Tibial artery (tissue), 4 donors: Measurements from ENCODE around the gene BAG1.
A peak's percentile ranks its signal among the peaks of the same experiment; 100 is the strongest.

Experiments used
- DNase-seq, 2 donors: peaks; one replicate each; pipeline ENCODE4 v3.0.0-alpha.2; 2019
- H3K27ac ChIP-seq, 2 donors: fragments of 200-600 bp; sonication (generic) in 1 of 2; 1 replicate in 1 of 2; 2 replicates in 1 of 2; pipeline ENCODE4 v1.5.1; 2018 to 2019; ENCODE audit warnings: mild to moderate bottlenecking in 1 of 2
- H3K27me3 ChIP-seq, 2 donors: fragments of 200-600 bp; sonication (generic) in 1 of 2; one replicate each; pipeline versions ENCODE4 v1.5.1 to v1.6.0; 2016 to 2019
- H3K36me3 ChIP-seq, 3 donors: fragments of 200-600 bp; sonication (generic) in 2 of 3; one replicate each; pipeline ENCODE4 v1.5.1; 2016 to 2019; ENCODE audit warnings: mild to moderate bottlenecking in 2 of 3
- H3K4me1 ChIP-seq, 4 donors: fragments of 200-600 bp; sonication (generic) in 2 of 4; 1 replicate in 3 of 4; 2 replicates in 1 of 4; pipeline ENCODE4 v1.5.1; 2016 to 2019
- H3K4me3 ChIP-seq, 2 donors: fragments of 200-600 bp; sonication (generic) in 1 of 2; 1 replicate in 1 of 2; 2 replicates in 1 of 2; pipeline ENCODE4 v1.5.1; 2018 to 2019; ENCODE audit warnings: mild to moderate bottlenecking in 2 of 2
- H3K9me3 ChIP-seq, 3 donors: fragments of 200-600 bp; sonication (generic) in 1 of 3; one replicate each; pipeline ENCODE4 v1.5.1; 2016 to 2019
- intact Hi-C: fragments of 100-400 bp; cut with DNase I; formaldehyde crosslinking; loops from one replicate; pipeline ENCODE4 v1.15.0; 2023; ENCODE audit warnings: low total_unique reads
- TF ChIP-seq, protein P1 (sequence below), 2 experiments: fragments of 200-600 bp in 1 of 2; fragments of 450-650 bp in 1 of 2; IDR thresholded peaks; one replicate each; pipeline ENCODE4 v1.5.1; 2017 to 2019; ENCODE audit warnings: antibody characterized with exemption in 2 of 2, mild to moderate bottlenecking in 1 of 2, moderate library complexity in 1 of 2

The BAG1 gene

DNA sequence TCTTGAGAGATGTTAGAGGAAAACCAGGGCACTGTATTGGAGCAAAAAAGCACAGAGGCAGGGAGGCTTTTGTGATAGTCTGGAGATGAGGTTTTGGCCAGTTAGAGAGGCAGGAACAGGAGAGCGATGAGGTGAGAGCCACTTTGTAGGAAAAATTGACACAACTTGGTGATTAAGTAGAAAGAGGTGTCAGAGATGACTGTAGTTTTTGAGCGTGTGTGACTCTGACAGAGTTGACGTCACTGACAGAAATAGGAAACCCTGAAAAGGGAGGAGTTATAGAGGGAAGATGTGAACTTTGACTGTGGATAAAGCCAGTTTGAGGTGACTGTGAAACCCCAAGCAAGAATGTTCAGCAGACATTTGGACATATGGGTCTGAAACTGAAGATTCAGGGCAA is 41.5 kb upstream of the BAG1 start:
- Histone ChIP-seq H3K27me3 (no peaks in the 10 kb centered on the region), H3K4me3 (no peak overlapping the region), H3K36me3 (peaks cover 88 to 100% (median 97%) of the 10 kb centered on the region in 3 donors), H3K27ac (no peak overlapping the region), H3K9me3 (no peaks in the 10 kb centered on the region), H3K4me1 (no peaks in the 10 kb centered on the region)
- intact Hi-C loops: no loop called here
- DNase-seq: no peak
- TF ChIP-seq, protein P1, sequence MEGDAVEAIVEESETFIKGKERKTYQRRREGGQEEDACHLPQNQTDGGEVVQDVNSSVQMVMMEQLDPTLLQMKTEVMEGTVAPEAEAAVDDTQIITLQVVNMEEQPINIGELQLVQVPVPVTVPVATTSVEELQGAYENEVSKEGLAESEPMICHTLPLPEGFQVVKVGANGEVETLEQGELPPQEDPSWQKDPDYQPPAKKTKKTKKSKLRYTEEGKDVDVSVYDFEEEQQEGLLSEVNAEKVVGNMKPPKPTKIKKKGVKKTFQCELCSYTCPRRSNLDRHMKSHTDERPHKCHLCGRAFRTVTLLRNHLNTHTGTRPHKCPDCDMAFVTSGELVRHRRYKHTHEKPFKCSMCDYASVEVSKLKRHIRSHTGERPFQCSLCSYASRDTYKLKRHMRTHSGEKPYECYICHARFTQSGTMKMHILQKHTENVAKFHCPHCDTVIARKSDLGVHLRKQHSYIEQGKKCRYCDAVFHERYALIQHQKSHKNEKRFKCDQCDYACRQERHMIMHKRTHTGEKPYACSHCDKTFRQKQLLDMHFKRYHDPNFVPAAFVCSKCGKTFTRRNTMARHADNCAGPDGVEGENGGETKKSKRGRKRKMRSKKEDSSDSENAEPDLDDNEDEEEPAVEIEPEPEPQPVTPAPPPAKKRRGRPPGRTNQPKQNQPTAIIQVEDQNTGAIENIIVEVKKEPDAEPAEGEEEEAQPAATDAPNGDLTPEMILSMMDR (IDR thresholded peaks at IDR 0.05): no peak

DNA sequence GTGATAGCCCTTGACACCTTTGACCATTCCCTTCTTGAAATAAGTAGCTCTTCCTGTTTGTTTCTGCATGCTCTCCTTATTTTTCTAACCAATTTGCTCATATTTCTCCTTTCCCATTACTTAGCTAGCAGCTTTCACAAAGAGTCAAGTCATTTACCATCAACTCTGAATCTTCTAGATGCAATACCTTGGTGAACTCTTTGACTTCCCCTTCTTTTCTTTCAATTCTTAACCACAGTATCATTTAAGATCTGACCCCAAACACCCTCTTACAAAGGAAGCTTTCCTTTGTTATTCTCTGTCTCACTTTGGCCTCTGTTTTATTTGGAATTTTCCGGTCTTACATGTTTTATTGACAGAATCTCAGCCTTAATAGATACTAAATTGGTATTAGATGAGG is 39.9 kb upstream of the BAG1 start:
- intact Hi-C loops: no loop called here
- H3K9me3 ChIP-seq: no peaks in the 10 kb centered on the region
- H3K4me3 ChIP-seq: no peak overlapping the region
- TF ChIP-seq, protein P1 (IDR thresholded peaks at IDR 0.05): no peak
- DNase-seq: no peak
- peaks cover 82 to 99% (median 94%) of the 10 kb centered on the region in 3 donors for H3K36me3 ChIP-seq
- H3K27me3 ChIP-seq: no peaks in the 10 kb centered on the region
- H3K27ac ChIP-seq: no peak overlapping the region
- H3K4me1 ChIP-seq: peaks cover 0 to 3% (median 0%) of the 10 kb centered on the region in 4 donors

DNA sequence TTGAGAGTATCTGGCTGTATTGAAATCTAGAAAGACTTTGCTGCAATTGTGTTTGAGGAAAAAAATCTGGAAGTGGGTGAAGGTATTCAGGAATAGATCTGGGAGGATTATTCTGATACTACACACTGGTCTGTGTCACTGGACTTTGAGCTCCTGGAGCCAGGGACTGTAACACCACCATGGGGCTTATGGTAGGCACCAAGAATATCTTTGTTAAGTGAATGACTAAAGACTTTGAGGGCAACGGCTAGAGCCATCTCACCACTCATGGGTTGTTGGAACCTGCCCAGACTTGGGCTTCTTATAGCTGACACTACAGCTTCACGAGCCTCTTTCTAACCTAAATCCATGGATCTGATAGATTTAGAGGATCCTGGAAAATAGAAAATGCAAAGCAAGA is 36.0 kb upstream of the BAG1 start:
- TF ChIP-seq, protein P1 (IDR thresholded peaks at IDR 0.05): no peak
- H3K27me3 ChIP-seq: no peaks in the 10 kb centered on the region
- DNase-seq: no peak
- no peak overlapping the region for H3K4me3 ChIP-seq
- no peak overlapping the region for H3K27ac ChIP-seq
- intact Hi-C loops: no loop called here
- no peaks in the 10 kb centered on the region for H3K9me3 ChIP-seq
- H3K4me1 ChIP-seq: peaks cover 0 to 36% (median 26%) of the 10 kb centered on the region in 4 donors
- peaks cover 62 to 99% (median 89%) of the 10 kb centered on the region in 3 donors for H3K36me3 ChIP-seq

DNA sequence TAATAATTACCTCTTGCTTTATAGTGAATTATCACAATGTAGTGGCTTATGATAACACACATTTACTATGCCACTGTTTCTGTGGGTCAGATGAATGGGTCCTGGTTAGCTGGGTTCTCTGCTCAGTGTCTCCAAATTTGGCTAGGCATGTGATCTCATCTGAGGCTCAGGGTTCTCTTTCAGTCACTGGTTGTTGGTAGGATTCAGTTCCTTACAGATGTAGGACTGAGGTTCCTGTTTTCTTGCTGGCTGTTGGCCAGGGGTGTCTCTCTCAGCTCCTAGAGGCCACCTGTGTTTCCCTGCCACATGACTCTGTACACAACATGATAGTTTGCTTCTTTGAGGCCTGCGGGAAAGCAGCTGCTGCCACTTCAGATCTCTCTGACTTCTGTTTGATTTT is 32.9 kb upstream of the BAG1 start:
- H3K4me1 ChIP-seq: peaks cover 0 to 63% (median 38%) of the 10 kb centered on the region in 4 donors
- H3K27me3 ChIP-seq: no peaks in the 10 kb centered on the region
- H3K27ac ChIP-seq: no peak overlapping the region
- intact Hi-C loops: no loop called here
- peak; percentile 66 to 73 for DNase-seq
- no peak overlapping the region for H3K4me3 ChIP-seq
- TF ChIP-seq, protein P1 (IDR thresholded peaks at IDR 0.05): no peak
- peaks cover 45 to 84% (median 79%) of the 10 kb centered on the region in 3 donors for H3K36me3 ChIP-seq
- no peaks in the 10 kb centered on the region for H3K9me3 ChIP-seq

DNA sequence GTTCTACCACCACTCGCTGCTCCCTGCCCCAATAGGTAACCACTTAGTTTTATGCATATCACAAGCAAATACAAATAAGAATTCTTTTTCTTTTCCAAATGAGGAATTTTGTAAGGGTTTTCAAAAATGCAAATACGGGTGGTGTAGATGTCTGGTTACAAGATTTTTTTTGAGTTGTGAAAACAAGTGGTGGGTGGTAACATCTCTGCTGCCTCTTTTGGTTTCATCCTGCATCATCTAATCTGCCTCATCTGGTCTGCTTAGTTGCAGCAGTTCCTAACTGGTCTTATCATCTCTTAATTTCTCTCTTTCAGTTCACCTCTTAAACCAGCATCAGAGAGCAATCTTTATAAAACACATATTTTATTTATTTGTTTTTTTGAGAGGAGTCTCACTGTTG is 31.1 kb upstream of the BAG1 start:
- Histone ChIP-seq H3K27ac (no peak overlapping the region), H3K4me1 (peaks cover 0 to 77% (median 53%) of the 10 kb centered on the region in 4 donors), H3K9me3 (no peaks in the 10 kb centered on the region), H3K27me3 (no peaks in the 10 kb centered on the region), H3K36me3 (peaks cover 34 to 66% (median 60%) of the 10 kb centered on the region in 3 donors), H3K4me3 (no peak overlapping the region)
- TF ChIP-seq, protein P1 (IDR thresholded peaks at IDR 0.05): no peak
- no peak for DNase-seq
- intact Hi-C loops: no loop called here
